AG04449 (cell line): ENCODE data around the gene CAV3.

ENCODE experiments used
- CTCF ChIA-PET: fragments of 350-600 bp; formaldehyde crosslinking; extraction: SDS; loops from one replicate; lab custom pipeline; 2021; ENCODE audit warnings: antibody characterized with exemption; lab: Yijun Ruan, JAX
- POLR2A ChIA-PET: fragments of 400-600, 350-600 bp; formaldehyde crosslinking; extraction: SDS; loops from one replicate; lab custom pipeline; 2020; ENCODE audit warnings: antibody characterized with exemption, inconsistent platforms; lab: Yijun Ruan, JAX
- DNase-seq: peaks from one replicate; pipeline ENCODE4 v3.0.0-alpha.2; 2010; ENCODE audit warnings: low read depth, low spot score
- H3K4me3 ChIP-seq: 2 replicates; pipeline ENCODE4 v1.5.1; 2011; ENCODE audit warnings: low read depth, mild to moderate bottlenecking, control low read depth, low read length
- CTCF ChIP-seq: IDR thresholded peaks from one replicate; pipeline ENCODE4 v1.5.1; 2011; ENCODE audit warnings: mild to moderate bottlenecking, moderate library complexity, low read length, control low read depth, inconsistent platforms; ENCODE audit not compliant: insufficient read depth; ENCODE audit errors: missing control alignments

The CAV3 gene

GRCh38 chr3:8734137-8734878 is 706 bp downstream of the CAV3 start:
- TF ChIP-seq CTCF = no peak
- ChIA-PET CTCF (interaction anchor here (0.9 kb wide), 1 partner anchor 21 kb away, joined by 3 read pairs; no protein-coding TSS in a partner anchor), POLR2A (no interaction called here)
- no peak for DNase-seq
- no peak overlapping the region for H3K4me3 ChIP-seq

- DNase-seq = no peak
- H3K4me3 ChIP-seq = no peak overlapping the region
- no peak for TF ChIP-seq CTCF
- POLR2A ChIA-PET = no interaction called here
- CTCF ChIA-PET = no interaction called here
Observed at GRCh38 chr3:8734908-8735307, 1.3 kb downstream of the CAV3 start.

GRCh38 chr3:8736436-8736835 is 2.8 kb downstream of the CAV3 start:
- CTCF ChIA-PET = no interaction called here
- no peak for DNase-seq
- H3K4me3 ChIP-seq = no peak overlapping the region
- no peak for TF ChIP-seq CTCF
- POLR2A ChIA-PET = no interaction called here

- no peak overlapping the region for H3K4me3 ChIP-seq
- no peak for TF ChIP-seq CTCF
- CTCF ChIA-PET = interaction anchor here (8.2 kb wide), 1 partner anchor 75 kb away, joined by 45 read pairs; no protein-coding TSS in a partner anchor
- POLR2A ChIA-PET = no interaction called here
- DNase-seq = no peak
Observed at GRCh38 chr3:8737301-8737700, 3.7 kb downstream of the CAV3 start.

- DNase-seq = no peak
- no peak for TF ChIP-seq CTCF
- ChIA-PET POLR2A (no interaction called here), CTCF (interaction anchor here (0.8 to 8.2 kb wide), 2 partner anchors 35 to 75 kb away, joined by 3 to 45 read pairs; no protein-coding TSS in a partner anchor)
- no peak overlapping the region for H3K4me3 ChIP-seq
Observed at GRCh38 chr3:8737823-8738222, 4.2 kb downstream of the CAV3 start.

GRCh38 chr3:8738639-8739038 is 5.0 kb downstream of the CAV3 start:
- no peak for DNase-seq
- H3K4me3 ChIP-seq = no peak overlapping the region
- TF ChIP-seq CTCF = no peak
- ChIA-PET POLR2A (no interaction called here), CTCF (interaction anchor here (0.8 to 8.2 kb wide), 4 partner anchors 31 to 117 kb away, joined by 3 to 45 read pairs (median 3); partner anchors contain the start of gene OXTR)
